ENCODE measurements around the gene LIPT2.

- TF ChIP-seq RFX5 (IDR thresholded peaks at IDR 0.05; ENCODE audit: low read depth, low read length) (no peak), CTCF (conservative IDR thresholded peaks at IDR 0.05; ENCODE audit: low read depth, low read length) (no peak), RAD21 (IDR thresholded peaks at IDR 0.05; ENCODE audit: low read length) (no peak), POLR2A (IDR thresholded peaks at IDR 0.05; ENCODE audit: low read depth, low read length) (no peak), MXI1 (IDR thresholded peaks at IDR 0.05; ENCODE audit: borderline replicate concordance, low read depth, low read length) (no peak), ELK1 (IDR thresholded peaks at IDR 0.05; ENCODE audit: borderline replicate concordance, low read depth, low read length) (no peak), RCOR1 (IDR thresholded peaks at IDR 0.05; ENCODE audit: insufficient replicate concordance, low read length) (no peak), MAFK (IDR thresholded peaks at IDR 0.05; ENCODE audit: low read depth, low read length) (no peak), SMC3 (IDR thresholded peaks at IDR 0.05; ENCODE audit: low read depth, low read length) (no peak), MAZ (IDR thresholded peaks at IDR 0.05; ENCODE audit: borderline replicate concordance, low read depth, low read length) (no peak), BHLHE40 (IDR thresholded peaks at IDR 0.05; ENCODE audit: low read depth, low read length) (no peak), CEBPB (IDR thresholded peaks at IDR 0.05; ENCODE audit: low read depth, low read length) (no peak)
Measured at GRCh38 chr11:74457356-74457755, 36.2 kb downstream of the LIPT2 start.

Measured in IMR-90 (cell line).